ENCODE measurements around the gene CRELD2. TPM values are rescaled to one million over a fixed set of nuclear protein-coding genes. Genes with fewer than 3 reads are reported as not detected.

Gene CRELD2, protein sequence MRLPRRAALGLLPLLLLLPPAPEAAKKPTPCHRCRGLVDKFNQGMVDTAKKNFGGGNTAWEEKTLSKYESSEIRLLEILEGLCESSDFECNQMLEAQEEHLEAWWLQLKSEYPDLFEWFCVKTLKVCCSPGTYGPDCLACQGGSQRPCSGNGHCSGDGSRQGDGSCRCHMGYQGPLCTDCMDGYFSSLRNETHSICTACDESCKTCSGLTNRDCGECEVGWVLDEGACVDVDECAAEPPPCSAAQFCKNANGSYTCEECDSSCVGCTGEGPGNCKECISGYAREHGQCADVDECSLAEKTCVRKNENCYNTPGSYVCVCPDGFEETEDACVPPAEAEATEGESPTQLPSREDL
- total RNA-seq = 40.8 and 95.9 TPM in 2 replicates

DNA sequence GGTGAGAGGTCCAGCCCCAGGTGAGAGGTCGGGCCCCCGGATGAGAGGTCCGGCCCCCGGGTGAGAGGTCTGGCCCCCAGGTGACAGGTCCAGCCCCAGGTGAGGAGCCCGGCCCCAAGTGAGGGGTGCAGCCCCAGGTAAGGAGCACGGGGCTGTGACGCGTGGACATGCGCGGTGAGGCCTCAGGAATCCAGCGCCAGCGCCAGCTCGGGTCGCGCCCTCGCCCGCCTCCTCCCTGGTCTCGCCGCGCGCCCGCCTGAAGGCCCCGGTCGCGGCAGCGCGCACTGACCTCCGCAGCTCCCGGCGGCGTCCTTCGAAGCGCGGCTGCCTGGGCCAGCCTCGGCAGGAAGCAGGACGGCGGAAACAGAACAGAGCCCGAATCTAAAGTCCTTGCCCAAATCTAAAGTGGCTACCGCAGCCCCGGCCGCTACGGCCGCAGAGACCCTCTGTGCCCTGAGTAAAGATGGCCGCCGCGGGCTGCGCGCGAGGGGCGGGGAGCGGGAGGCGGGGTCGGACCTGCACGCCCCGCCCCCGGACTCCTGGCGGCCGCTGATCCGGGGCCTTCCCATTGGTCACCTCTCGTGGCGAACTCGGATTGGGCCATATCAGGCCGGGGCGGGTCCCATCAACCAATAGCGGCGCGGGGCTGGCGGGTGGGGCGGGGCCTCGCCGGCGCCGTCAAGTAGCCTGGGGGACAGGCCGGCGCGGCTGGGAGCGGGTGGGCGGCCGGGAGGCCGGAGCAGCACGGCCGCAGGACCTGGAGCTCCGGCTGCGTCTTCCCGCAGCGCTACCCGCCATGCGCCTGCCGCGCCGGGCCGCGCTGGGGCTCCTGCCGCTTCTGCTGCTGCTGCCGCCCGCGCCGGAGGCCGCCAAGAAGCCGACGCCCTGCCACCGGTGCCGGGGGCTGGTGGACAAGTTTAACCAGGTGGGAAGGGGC lies at the start of gene CRELD2, which contains the start of gene ALG12:
TSS of gene CRELD2 (plus strand) at position 661 of the 937 bp plus-strand sequence. CDS start at position 797, 136 bp downstream.
TSS of gene ALG12 (minus strand) at position 465 of the 937 bp plus-strand sequence. CDS start 4,673 bp downstream, outside the sequence.

DNA sequence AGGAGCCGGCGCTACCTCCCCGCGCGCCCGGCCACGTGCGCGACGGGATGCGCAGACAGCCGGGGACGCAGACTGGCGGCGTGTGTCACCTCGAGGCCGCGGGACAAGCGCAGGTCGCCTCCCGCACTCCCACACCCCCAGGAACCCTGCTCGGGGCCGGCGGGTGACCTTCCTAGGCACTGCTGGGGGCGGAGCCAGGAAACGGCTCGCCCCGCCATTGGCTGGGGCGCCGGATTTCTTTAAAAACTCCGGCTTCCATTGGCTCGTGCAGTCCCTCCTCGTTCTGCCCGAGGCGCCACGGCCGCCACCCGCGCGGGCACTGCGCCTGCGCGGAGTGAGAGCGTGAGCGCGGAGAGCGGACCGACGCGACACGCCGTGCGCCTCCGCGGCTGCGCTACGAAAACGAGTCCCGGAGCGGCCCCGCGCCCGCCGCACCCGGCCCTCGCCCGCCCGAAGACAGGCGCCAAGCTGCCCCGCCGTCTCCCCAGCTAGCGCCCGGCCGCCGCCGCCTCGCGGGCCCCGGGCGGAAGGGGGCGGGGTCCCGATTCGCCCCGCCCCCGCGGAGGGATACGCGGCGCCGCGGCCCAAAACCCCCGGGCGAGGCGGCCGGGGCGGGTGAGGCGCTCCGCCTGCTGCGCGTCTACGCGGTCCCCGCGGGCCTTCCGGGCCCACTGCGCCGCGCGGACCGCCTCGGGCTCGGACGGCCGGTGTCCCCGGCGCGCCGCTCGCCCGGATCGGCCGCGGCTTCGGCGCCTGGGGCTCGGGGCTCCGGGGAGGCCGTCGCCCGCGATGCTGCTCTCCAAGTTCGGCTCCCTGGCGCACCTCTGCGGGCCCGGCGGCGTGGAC lies 41.9 kb downstream of the CRELD2 start, which contains the start of gene PIM3:
TSS of gene PIM3 (plus strand) at position 614 of the 846 bp plus-strand sequence. CDS start at position 790, 176 bp downstream.

Other genes with a start within 250 kb of the CRELD2 start
- gene BRD1, start 90.8 kb upstream of the CRELD2 start, total RNA-seq = 16.7 and 27.4 TPM in 2 replicates
- gene ZBED4, start 64.8 kb upstream of the CRELD2 start, total RNA-seq = 9.3 and 9.9 TPM in 2 replicates
- 15.7 and 23.0 TPM in 2 replicates for gene ALG12, start 196 bp upstream of the CRELD2 start, total RNA-seq
- 29.1 and 35.1 TPM in 2 replicates for gene PIM3, start 42.1 kb downstream of the CRELD2 start, total RNA-seq
- not detected in 2 replicates for gene IL17REL, start 94.1 kb downstream of the CRELD2 start, total RNA-seq
- gene TTLL8, start 139.7 kb downstream of the CRELD2 start, total RNA-seq = not detected in 2 replicates
- 2.5 TPM in 1 of 2 replicates, not detected in the other for gene MLC1, start 166.8 kb downstream of the CRELD2 start, total RNA-seq
- gene MOV10L1, start 171.4 kb downstream of the CRELD2 start, total RNA-seq = 2.9 and 5.1 TPM in 2 replicates